Fibroblast of lung (primary cell): ENCODE measurements around the gene INCA1.

Experiments
- EZH2 ChIP-seq: IDR thresholded peaks from 2 replicates; pipeline ENCODE4 v1.5.1; 2012; ENCODE audit warnings: low read length, control low read depth, mild to moderate bottlenecking; ENCODE audit errors: missing control alignments
- TF ChIP-seq, protein P1 (sequence below), 2 donors: IDR thresholded peaks in 1 of 2; conservative IDR thresholded peaks in 1 of 2; 1 replicate in 1 of 2; 2 replicates in 1 of 2; pipeline ENCODE4 v1.5.1; 2011 to 2012; ENCODE audit warnings: low read length in 2 of 2, control low read depth in 1 of 2, inconsistent platforms in 1 of 2, low read depth in 1 of 2, mild to moderate bottlenecking in 1 of 2

DNA sequence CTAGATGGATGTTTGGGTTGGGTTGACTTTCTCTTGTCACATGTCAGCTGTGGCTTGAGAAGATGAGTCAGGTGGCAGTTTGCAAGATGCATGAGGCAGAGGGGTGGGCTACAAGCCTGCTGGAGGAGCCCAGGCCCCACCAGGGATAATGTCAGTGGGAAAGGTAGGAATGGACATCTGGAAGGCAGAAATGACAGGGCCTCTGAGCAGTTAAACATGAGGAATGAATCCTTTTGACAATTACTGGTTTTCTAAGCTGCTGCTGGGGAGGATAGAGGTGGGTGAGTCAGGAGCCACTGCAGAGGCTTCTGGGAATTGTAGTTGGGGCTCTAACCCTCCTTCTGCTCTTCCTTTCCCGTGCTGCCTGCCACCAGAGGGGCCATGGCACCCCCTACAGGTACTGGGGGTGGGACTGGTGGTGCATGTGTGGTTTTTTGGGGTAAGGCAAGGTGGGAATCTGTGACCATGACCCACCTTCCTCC lies 22.2 kb upstream of the INCA1 start:
- TF ChIP-seq, protein P1, sequence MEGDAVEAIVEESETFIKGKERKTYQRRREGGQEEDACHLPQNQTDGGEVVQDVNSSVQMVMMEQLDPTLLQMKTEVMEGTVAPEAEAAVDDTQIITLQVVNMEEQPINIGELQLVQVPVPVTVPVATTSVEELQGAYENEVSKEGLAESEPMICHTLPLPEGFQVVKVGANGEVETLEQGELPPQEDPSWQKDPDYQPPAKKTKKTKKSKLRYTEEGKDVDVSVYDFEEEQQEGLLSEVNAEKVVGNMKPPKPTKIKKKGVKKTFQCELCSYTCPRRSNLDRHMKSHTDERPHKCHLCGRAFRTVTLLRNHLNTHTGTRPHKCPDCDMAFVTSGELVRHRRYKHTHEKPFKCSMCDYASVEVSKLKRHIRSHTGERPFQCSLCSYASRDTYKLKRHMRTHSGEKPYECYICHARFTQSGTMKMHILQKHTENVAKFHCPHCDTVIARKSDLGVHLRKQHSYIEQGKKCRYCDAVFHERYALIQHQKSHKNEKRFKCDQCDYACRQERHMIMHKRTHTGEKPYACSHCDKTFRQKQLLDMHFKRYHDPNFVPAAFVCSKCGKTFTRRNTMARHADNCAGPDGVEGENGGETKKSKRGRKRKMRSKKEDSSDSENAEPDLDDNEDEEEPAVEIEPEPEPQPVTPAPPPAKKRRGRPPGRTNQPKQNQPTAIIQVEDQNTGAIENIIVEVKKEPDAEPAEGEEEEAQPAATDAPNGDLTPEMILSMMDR (conservative IDR thresholded peaks at IDR 0.05 in 1 of 2, IDR thresholded peaks at IDR 0.05 in 1 of 2; ENCODE audit: low read depth in 1 of 2, low read length in 2 of 2) = peak in 1 of 2 donors; percentile 2
- TF ChIP-seq EZH2 = no peak
